Muscle layer of colon (tissue), 2 donors: Measurements from ENCODE around the gene CEL.
A peak's percentile ranks its signal among the peaks of the same experiment; 100 is the strongest.

Source experiments
- H3K27ac ChIP-seq: one replicate; pipeline ENCODE4 v1.7.0; 2013; ENCODE audit warnings: low read depth, mild to moderate bottlenecking, low read length, moderate library complexity
- H3K27me3 ChIP-seq, 2 donors: one replicate each; pipeline ENCODE4 v1.7.0; 2013; ENCODE audit warnings: low read length in 2 of 2, mild to moderate bottlenecking in 2 of 2; ENCODE audit not compliant: insufficient read depth in 2 of 2, control insufficient read depth in 1 of 2
- H3K36me3 ChIP-seq: one replicate; pipeline ENCODE4 v1.7.0; 2013; ENCODE audit warnings: mild to moderate bottlenecking, low read length; ENCODE audit not compliant: insufficient read depth
- H3K4me1 ChIP-seq: one replicate; pipeline ENCODE4 v1.7.0; 2013; ENCODE audit warnings: mild to moderate bottlenecking, low read length; ENCODE audit not compliant: insufficient read depth
- H3K4me3 ChIP-seq, 2 donors: one replicate each; pipeline ENCODE4 v1.7.0; 2013; ENCODE audit warnings: low read length in 2 of 2, low read depth in 1 of 2, mild to moderate bottlenecking in 1 of 2, moderate library complexity in 1 of 2
- H3K9ac ChIP-seq: one replicate; pipeline ENCODE4 v1.7.0; 2013; ENCODE audit warnings: low read length
- H3K9me3 ChIP-seq: one replicate; pipeline ENCODE4 v1.7.0; 2013; ENCODE audit warnings: mild to moderate bottlenecking, low read length
- donor health status: abdominal sarcoma.
- donor health status: Adenocarcinoma of cecum.

Gene CEL

GRCh38 chr9:133107961-133108793 lies 46.4 kb downstream of the CEL start:
- no peak overlapping the region for H3K4me3 ChIP-seq
- no peaks in the 10 kb centered on the region for H3K27me3 ChIP-seq
- H3K4me1 ChIP-seq = peaks cover 11% of the 10 kb centered on the region
- peaks cover 85% of the 10 kb centered on the region for H3K36me3 ChIP-seq
- H3K27ac ChIP-seq = no peak overlapping the region
- no peaks in the 10 kb centered on the region for H3K9me3 ChIP-seq
- H3K9ac ChIP-seq = no peak overlapping the region

- Histone ChIP-seq H3K4me3 (no peak overlapping the region), H3K4me1 (peaks cover 19% of the 10 kb centered on the region), H3K27me3 (no peaks in the 10 kb centered on the region), H3K9me3 (no peaks in the 10 kb centered on the region), H3K36me3 (peaks cover 77% of the 10 kb centered on the region), H3K27ac (no peak overlapping the region), H3K9ac (no peak overlapping the region)
Observed at GRCh38 chr9:133108794-133109641, 47.2 kb downstream of the CEL start.

- Histone ChIP-seq H3K9ac (no peak overlapping the region), H3K4me3 (no peak overlapping the region), H3K36me3 (peaks cover 66% of the 10 kb centered on the region), H3K9me3 (no peaks in the 10 kb centered on the region), H3K27ac (no peak overlapping the region), H3K27me3 (no peaks in the 10 kb centered on the region), H3K4me1 (peaks cover 30% of the 10 kb centered on the region)
Observed at GRCh38 chr9:133109931-133110650, 48.3 kb downstream of the CEL start.

GRCh38 chr9:133111808-133112662 lies 50.3 kb downstream of the CEL start:
- Histone ChIP-seq H3K27me3 (no peaks in the 10 kb centered on the region), H3K27ac (peak overlapping the region; percentile 83), H3K36me3 (peaks cover 49% of the 10 kb centered on the region), H3K4me1 (peaks cover 49% of the 10 kb centered on the region), H3K4me3 (no peak overlapping the region), H3K9me3 (no peaks in the 10 kb centered on the region), H3K9ac (no peak overlapping the region)

- Histone ChIP-seq H3K27me3 (no peaks in the 10 kb centered on the region), H3K9me3 (no peaks in the 10 kb centered on the region), H3K9ac (no peak overlapping the region), H3K27ac (peak overlapping the region; percentile 83), H3K4me1 (peaks cover 55% of the 10 kb centered on the region), H3K36me3 (peaks cover 43% of the 10 kb centered on the region), H3K4me3 (no peak overlapping the region)
Observed at GRCh38 chr9:133112663-133113026, 50.9 kb downstream of the CEL start.

- Histone ChIP-seq H3K36me3 (peaks cover 36% of the 10 kb centered on the region), H3K27ac (peak overlapping the region; percentile 83), H3K9ac (peak overlapping the region; percentile 28), H3K9me3 (no peaks in the 10 kb centered on the region), H3K27me3 (no peaks in the 10 kb centered on the region), H3K4me3 (peak overlapping the region in 1 of 2 donors; percentile 54), H3K4me1 (peaks cover 63% of the 10 kb centered on the region)
Observed at GRCh38 chr9:133113163-133113948, 51.6 kb downstream of the CEL start.

GRCh38 chr9:133113949-133114885 lies 52.4 kb downstream of the CEL start:
- peak overlapping the region in 1 of 2 donors; percentile 54 for H3K4me3 ChIP-seq

GRCh38 chr9:133114886-133115603 lies 53.3 kb downstream of the CEL start:
- H3K4me3 ChIP-seq = peak overlapping the region in 1 of 2 donors; percentile 54
- peak overlapping the region; percentile 83 for H3K27ac ChIP-seq

More at GRCh38 chr9:133113949-133114885, 52.4 kb downstream of the CEL start:
- H3K36me3 ChIP-seq = peaks cover 27% of the 10 kb centered on the region
- H3K4me1 ChIP-seq = peaks cover 71% of the 10 kb centered on the region
- H3K27me3 ChIP-seq = no peaks in the 10 kb centered on the region
- no peaks in the 10 kb centered on the region for H3K9me3 ChIP-seq
- peak overlapping the region; percentile 83 for H3K27ac ChIP-seq
- H3K9ac ChIP-seq = peak overlapping the region; percentile 28

More at GRCh38 chr9:133114886-133115603, 53.3 kb downstream of the CEL start:
- Histone ChIP-seq H3K4me1 (peaks cover 79% of the 10 kb centered on the region), H3K9ac (no peak overlapping the region), H3K9me3 (no peaks in the 10 kb centered on the region), H3K36me3 (peaks cover 19% of the 10 kb centered on the region), H3K27me3 (no peaks in the 10 kb centered on the region)
